GM19025 (cell line): Measurements from ENCODE around the gene OPN3.

Source experiments
- ATAC-seq: cut with Tn5 transposase; IDR thresholded peaks from one replicate; pipeline ENCODE4 v1.9.1; 2021; ENCODE audit warnings: mild to moderate bottlenecking, low read depth, moderate library complexity; ENCODE audit not compliant: unreplicated experiment

OPN3 gene

DNA sequence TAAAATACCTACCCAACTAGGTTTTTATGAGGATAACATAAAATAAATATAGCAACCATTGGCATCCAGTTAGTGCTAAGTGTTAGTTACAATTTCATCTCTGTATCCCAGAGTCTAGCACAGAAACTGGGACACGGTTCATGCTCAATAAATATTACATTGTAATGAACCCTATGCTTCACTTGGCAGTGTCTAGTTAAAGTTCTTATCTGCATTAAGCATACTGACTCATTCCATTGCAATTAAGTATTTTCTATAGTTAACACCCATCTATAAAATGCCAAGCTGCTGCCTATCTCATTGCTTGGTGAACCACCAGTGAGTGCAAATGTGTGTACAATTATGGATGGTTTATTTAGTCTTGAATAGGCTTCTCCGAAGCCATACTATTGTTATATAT is 15.2 kb downstream of the OPN3 start:
- no peak for ATAC-seq

DNA sequence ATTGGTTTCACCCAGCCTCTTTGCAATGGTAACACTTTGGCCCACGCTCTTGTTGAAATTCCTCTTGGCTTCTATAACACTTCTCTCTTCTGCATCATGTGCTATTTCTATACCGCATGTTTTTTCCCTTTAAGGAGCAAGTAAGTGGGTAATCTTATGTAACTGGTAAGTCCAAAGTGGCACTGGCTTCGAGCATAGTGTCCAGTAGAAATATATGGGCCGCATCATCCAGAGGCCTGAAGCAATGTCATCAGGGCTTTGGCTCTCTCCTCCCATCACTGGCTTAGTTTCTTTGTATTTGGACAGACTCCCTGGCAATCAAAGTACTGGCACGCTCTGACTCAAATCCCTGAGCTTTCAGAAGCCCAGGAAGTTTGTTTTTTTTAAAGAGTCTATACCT is 17.5 kb downstream of the OPN3 start:
- ATAC-seq = no peak

DNA sequence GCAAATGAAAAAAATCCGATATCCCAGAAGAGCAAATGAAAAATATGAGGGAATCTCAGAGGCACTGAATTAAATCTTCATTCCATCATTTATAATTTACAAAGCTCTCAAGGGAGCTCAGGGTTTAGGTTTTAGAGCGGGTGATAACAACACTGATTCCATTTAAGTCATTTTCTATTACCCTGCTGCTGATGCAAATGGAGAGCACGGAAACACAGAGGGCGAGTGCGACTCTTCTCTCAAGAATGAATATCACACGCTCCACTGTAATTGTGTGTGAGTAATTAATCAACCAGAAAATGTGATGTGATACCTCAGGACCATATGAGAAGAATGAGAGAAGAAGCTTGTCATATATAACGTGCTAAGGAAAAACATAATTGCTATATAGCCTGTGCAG is 22.7 kb downstream of the OPN3 start:
- no peak for ATAC-seq

DNA sequence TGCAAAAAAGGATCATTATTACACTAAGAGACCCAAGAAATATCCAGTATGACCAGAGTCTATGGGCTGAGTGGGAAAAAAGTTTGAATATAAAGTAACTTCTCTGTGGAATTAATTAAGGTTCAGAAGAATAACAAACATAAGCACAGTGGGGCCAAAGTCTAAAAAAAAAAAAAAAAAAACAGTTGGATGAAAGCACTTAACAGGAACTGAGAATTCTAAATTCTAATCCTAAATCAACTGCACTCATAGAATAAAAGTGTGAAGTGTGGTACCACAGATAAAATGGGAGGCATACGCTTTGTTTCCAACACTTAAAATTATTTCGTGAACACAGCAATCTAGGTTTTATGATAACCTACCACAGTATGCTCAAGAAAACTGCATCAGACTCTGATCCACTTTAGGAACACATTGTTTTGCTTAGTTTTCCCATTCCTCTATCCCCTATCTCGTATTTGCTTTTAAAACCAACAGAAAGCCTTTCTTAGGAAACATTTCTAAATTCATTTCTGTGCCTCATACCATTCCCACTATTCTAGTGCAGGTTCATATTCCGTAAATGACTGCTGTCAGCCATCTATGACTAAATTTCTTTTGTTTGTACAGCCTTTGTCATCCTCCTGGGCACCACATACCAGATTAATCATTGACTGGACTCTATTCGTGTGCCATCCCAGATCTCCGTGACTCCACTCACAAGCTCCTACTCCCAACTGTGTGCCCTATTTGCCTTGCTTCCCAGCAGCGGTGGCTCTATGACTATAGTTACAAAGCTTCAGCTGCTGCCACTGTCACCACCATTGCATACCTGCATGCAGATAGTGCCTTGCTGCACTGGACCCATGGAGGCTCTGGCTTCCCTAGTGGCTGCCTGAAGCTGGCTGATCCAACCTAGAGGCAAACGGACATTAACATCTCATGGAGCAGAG is 24.9 kb downstream of the OPN3 start:
- ATAC-seq = no peak

GRCh38 chr1:241614572-241614971 is 25.6 kb downstream of the OPN3 start:
- ATAC-seq = no peak

GRCh38 chr1:241614144-241614543 is 26.0 kb downstream of the OPN3 start:
- no peak for ATAC-seq

DNA sequence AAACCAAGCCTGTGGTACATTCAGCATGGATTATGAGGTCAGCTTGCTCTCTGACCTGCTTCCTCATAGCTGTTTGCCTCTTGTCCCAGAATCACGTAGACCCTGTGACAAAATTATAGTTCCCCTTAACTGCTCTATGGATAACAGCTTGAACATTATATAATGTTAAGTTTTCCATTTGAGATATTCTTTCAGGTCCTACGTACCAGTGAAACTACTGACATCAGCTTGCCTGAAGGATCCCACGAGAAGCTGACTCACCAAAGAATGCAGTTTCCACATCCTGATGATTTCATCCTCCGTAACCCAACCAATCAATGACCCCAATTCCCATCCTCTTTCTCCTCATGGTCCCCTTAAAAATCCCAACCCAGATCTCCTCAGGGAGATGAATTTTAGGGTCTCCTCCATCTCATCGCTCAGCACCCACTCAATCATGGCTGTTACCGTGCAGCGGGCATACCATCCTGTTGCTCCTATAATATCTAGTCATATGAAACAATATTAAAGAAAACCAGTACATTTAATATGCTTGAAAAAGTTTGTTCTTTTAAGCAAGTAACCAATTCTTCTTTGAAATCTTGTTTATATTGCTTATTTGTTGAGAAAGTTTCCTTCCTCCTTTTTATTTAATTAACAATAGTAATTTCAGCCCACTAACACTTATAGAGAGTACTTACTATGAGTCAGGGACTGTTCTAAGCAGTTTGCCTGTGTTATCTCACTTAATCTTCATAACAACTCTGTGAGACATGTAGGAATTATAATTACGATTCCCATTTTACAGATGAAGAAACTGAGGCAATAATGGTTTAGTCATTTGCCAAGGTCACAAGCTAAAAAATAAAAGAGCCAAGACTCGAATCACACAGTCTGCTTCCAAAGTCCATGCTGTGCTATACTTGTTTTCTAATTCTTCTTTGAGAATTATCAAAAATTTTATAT is 27.4 kb downstream of the OPN3 start:
- ATAC-seq = no peak

DNA sequence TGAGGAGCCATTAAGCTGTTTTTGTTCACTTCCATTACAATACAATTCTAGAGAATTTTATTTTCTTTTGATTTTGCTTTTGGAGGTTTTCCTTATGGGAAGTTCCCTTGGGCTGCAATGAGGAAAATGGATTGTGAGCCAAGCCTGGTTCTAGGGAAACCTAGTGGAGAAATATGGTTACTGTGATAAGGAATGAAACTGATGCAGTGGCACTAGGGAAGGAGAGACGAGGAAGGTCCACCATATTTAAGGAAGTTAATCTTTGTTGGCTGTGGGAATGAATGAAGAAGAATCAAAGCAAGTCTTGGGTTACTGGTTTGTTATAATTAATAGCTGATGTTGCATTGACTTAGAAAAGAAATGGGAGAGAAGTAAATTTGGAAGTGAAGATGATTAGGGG is 28.4 kb downstream of the OPN3 start:
- ATAC-seq = no peak

DNA sequence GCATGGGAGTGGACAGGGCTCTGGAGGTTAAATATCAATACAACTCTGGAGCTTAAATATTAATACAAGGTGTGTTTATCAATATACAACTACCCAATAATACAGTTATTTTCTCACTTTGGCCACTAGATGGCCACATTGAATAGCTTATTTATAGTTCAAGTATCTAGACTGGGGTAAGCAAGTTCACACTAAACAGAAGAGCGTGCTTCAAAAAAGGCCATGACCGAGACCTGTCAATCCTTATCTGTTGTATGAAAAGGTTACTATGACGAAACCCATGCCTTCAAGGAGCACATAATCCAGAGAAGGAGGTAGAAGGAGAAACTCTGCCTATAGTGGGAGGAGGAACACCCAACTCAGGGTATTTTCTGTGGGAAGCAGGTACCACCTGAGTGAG is 29.1 kb downstream of the OPN3 start:
- peak; percentile 96 for ATAC-seq

- no peak for ATAC-seq
These were observed 29.9 kb downstream of the OPN3 start for GRCh38 chr1:241610056-241610815.

DNA sequence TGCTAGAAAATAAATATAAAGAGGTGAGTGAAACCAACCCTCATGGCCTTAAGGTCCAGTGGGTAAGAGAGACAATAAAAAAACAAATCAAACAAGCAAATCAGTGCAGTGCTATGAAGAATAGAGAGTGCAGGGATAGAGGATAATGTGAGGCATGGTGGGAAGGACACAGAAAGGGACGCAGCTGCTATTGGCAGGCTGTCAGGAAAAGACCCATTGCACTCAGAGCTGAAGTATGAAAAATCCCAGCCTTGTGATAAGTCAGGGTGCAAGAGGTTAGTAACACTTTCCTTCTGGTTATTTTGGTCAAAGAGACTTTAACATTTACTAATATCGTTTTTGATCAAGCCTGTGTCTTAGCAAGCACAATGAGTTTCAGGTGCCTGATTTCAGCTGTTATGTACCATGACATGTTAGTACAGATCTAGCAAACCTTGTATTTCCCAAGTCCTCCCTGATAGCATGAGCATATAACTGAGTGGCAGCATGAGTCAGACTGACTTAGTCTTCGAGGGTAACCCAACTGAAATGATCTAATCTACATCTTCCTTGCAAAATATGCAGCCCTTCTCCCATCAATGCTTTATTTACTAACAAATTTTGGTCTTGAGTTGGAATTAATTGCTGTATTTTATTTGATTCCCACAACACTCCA is 31.7 kb downstream of the OPN3 start:
- no peak for ATAC-seq

- ATAC-seq = no peak
These were observed 32.7 kb downstream of the OPN3 start for GRCh38 chr1:241607497-241607896.

DNA sequence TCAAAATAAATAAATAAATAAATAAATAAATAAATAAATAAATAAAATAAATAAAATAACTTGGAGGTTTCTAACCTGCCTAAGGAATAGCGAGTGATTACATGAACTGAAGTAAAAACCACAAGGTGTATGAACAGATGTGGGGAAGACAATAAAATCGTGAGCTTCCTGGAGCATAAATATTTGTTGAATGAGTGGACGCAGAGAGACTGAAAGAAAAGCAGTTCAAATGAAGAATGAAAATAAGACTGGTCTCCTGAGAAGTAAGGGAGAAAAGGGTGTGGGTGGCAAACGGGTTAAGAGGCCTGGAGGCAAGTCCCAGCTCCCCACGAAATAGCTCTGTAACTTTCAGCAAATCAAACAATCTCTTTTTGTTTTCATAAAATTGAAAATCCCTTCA is 33.6 kb downstream of the OPN3 start:
- no peak for ATAC-seq

DNA sequence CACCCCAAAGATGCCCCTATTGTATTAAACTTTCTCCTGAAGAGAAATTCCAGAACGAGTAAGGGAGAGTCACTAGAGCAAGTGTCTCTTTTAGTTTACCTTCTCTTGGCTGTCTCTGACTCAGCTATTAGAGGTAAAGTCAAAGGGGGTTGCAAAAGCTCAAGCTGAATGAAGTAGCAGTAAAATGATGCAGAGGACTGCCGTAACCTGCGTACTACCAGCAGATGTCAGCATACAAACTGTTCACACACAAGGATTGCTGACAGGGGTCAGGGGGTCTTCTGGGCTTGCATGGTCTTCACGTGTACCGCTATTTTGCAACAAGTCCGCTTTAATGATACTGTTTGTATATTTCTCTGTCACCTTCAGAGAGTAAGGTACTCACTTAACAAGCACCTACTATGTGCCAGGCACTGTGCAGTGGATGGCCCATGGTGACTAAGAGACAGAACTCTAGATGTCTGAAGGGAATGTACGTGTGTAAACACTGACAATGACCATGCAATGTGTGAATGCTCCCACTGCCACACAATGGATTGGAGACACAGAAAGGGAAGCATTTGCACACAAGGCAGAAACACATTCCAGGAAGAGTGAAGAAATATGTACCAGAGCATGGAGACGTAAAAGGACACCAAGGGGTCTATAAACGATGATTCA is 34.9 kb downstream of the OPN3 start:
- no peak for ATAC-seq

GRCh38 chr1:241603731-241604245 is 36.4 kb downstream of the OPN3 start:
- ATAC-seq = no peak

GRCh38 chr1:241600496-241600901 is 39.7 kb downstream of the OPN3 start:
- peak; percentile 88 for ATAC-seq

DNA sequence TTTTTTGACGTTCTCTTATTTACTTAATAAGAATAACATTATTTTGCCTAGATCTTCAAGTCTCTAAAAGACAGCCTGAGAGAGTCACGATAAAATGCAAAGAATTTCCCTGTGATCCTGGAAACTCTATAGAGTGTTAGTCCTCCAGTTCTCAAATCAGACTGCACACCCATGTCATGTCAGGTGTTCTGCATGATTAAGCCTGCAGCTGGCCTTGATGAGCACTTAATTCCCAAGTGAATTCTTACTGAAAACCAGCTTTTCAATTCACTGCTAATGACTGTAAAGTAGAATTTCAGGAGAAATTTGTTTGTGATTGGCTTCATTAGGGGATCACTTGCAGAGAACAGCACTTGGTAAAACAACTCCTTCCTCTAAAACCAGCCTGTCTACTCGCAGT is 41.9 kb downstream of the OPN3 start:
- ATAC-seq = no peak

- no peak for ATAC-seq
These were observed 43.5 kb downstream of the OPN3 start for GRCh38 chr1:241596633-241597032.

- ATAC-seq = no peak
These were observed 47.0 kb downstream of the OPN3 start for GRCh38 chr1:241593186-241593585.
